ENCODE data around the gene MAPKAP1. TPM values are rescaled to one million over a fixed set of nuclear protein-coding genes. Genes with fewer than 3 reads are reported as not detected.
"Not testable (repeated sequence)": the region's sequence is repeated elsewhere in the genome, so short reads cannot be mapped to it uniquely, and the experiment has no call there.

MAPKAP1 gene
- total RNA-seq, 1 donor from 2014 or later: 123 TPM

GRCh38 chr9:125589287-125589686 lies 117.7 kb downstream of the MAPKAP1 start:
- peaks cover 3% of the 10 kb centered on the region for H3K9me3 Mint-ChIP-seq
- no peaks in the 10 kb centered on the region for H3K27me3 Mint-ChIP-seq
- intact Hi-C loops (cut with micrococcal nuclease): no loop called here
- no peak overlapping the region for H3K27ac Mint-ChIP-seq
- H3K4me1 Mint-ChIP-seq: peaks cover 16% of the 10 kb centered on the region
- H3K4me3 Mint-ChIP-seq: no peak overlapping the region
- H3K36me3 Mint-ChIP-seq (ENCODE audit: low read depth): peaks cover 11% of the 10 kb centered on the region
- no peak for DNase-seq

DNA sequence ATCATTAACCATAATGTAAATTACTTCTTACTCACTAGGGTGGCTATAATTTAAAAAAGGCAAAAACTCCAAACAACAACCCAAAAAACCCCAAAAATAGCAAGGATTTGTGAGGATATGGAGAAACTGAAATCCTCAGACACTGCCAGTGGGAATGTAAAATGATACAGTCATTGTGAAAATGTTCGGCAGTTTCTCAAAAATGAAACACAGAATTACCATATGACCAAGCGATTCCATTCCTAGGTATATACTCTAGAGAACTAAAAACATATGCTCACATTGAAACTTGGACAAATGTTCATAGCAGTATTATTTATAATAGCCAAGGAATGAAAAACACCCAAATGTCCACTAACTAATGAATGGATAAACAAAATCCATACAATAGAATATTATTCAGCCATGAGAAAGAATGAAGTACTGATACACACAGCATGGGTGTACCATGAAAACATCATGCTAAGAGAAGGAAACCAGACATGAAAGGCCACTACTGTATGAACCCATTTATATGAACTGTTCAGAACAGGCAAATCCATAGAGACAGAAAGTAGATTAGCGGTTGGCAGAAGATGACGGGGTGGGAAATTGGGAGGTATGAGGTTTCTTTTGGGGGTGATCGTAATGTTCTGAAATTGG lies 119.1 kb downstream of the MAPKAP1 start:
- peaks cover 16% of the 10 kb centered on the region for H3K4me1 Mint-ChIP-seq
- no peaks in the 10 kb centered on the region for H3K27me3 Mint-ChIP-seq
- H3K4me3 Mint-ChIP-seq: no peak overlapping the region
- no peak overlapping the region for H3K27ac Mint-ChIP-seq
- no peak for DNase-seq
- peaks cover 3% of the 10 kb centered on the region for H3K9me3 Mint-ChIP-seq
- peaks cover 12% of the 10 kb centered on the region for H3K36me3 Mint-ChIP-seq (ENCODE audit: low read depth)
- intact Hi-C loops (cut with micrococcal nuclease): no loop called here

GRCh38 chr9:125586172-125586511 lies 120.9 kb downstream of the MAPKAP1 start:
- Mint-ChIP-seq H3K36me3 (ENCODE audit: low read depth) (peaks cover 20% of the 10 kb centered on the region), H3K9me3 (peaks cover 1% of the 10 kb centered on the region), H3K27ac (no peak overlapping the region), H3K4me1 (peaks cover 15% of the 10 kb centered on the region), H3K4me3 (no peak overlapping the region), H3K27me3 (no peaks in the 10 kb centered on the region)
- no peak for DNase-seq
- intact Hi-C loops (cut with micrococcal nuclease): no loop called here

- Mint-ChIP-seq H3K27me3 (no peaks in the 10 kb centered on the region), H3K9me3 (no peaks in the 10 kb centered on the region), H3K4me1 (peaks cover 14% of the 10 kb centered on the region), H3K36me3 (ENCODE audit: low read depth) (peaks cover 22% of the 10 kb centered on the region), H3K4me3 (no peak overlapping the region), H3K27ac (peak overlapping the region; percentile 20)
- no peak for DNase-seq
- intact Hi-C loops (cut with micrococcal nuclease): no loop called here
Observed at GRCh38 chr9:125585503-125586171, 121.4 kb downstream of the MAPKAP1 start.

DNA sequence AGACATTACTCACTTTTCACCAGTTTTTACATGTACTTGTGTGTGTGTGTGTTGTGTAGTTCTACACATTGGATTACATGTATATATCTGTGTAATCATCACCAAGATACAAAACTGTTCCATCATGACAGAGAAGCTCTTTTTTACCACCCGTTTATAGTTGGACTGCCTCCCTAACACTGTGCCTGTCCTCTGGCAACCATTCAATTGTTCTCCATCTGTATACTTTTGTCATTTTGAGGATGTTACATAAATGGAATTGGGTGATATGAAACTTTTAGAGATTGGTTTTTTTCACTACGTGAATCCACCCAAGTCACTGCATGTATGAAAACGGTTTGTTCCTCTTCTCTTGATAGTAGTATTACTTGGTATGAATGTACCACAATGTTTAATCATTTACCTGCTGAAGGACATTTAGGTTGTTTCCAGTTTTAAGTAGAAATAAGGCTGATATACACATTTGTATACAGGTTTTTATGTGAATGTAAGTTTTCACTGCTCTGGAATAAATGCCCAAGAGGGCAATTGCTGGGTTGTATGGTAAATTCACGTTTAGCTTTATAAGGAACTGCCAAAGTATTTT lies 126.2 kb downstream of the MAPKAP1 start:
- Mint-ChIP-seq H3K4me1 (no peaks in the 10 kb centered on the region), H3K4me3 (no peak overlapping the region), H3K27ac (no peak overlapping the region), H3K36me3 (ENCODE audit: low read depth) (peaks cover 46% of the 10 kb centered on the region), H3K27me3 (no peaks in the 10 kb centered on the region), H3K9me3 (peaks cover 7% of the 10 kb centered on the region)
- no peak for DNase-seq
- intact Hi-C loops (cut with micrococcal nuclease): no loop called here

GRCh38 chr9:125579030-125579932 lies 127.7 kb downstream of the MAPKAP1 start:
- Mint-ChIP-seq H3K36me3 (ENCODE audit: low read depth) (peaks cover 43% of the 10 kb centered on the region), H3K4me3 (no peak overlapping the region), H3K27ac (no peak overlapping the region), H3K27me3 (no peaks in the 10 kb centered on the region), H3K4me1 (no peaks in the 10 kb centered on the region), H3K9me3 (peaks cover 10% of the 10 kb centered on the region)
- no peak for DNase-seq
- intact Hi-C loops (cut with micrococcal nuclease): no loop called here

DNA sequence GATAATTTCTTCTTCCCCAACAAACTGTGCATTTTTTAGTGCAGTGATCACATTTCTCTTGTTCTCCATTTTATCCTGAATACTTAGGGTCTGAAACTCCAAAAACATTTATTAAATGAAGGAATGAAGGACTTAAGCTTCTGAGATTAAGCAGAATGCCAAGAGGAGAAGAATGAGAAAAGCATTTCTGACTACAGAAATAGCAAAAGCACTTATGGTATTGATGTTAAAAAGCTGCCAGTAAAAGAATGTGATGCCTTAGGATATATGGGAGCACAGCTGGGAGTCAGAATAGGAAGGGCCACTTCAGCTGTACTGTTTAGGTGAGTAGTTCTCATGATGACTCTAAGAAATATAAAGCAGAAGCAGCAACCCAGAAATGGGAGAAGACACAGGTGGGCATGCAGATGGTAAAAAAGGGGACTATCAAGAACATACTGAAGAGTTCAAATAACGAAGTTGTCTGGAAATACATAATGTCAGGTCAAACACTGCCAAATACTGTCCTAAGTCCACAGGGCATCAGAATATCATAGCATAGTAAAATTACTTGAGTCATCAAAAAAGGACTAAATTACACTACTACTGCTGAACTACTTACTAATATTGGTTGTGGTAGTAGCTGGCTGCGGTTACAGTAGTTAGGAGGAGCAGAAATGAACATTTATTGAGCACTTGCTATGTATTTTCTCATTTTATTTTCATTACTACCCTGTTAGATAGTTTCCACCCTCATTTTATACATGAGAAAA lies 132.7 kb downstream of the MAPKAP1 start:
- no peaks in the 10 kb centered on the region for H3K27me3 Mint-ChIP-seq
- peaks cover 39% of the 10 kb centered on the region for H3K36me3 Mint-ChIP-seq (ENCODE audit: low read depth)
- DNase-seq: no peak
- no peak overlapping the region for H3K27ac Mint-ChIP-seq
- H3K9me3 Mint-ChIP-seq: peaks cover 8% of the 10 kb centered on the region
- no peaks in the 10 kb centered on the region for H3K4me1 Mint-ChIP-seq
- intact Hi-C loops (cut with micrococcal nuclease): no loop called here
- H3K4me3 Mint-ChIP-seq: no peak overlapping the region

DNA sequence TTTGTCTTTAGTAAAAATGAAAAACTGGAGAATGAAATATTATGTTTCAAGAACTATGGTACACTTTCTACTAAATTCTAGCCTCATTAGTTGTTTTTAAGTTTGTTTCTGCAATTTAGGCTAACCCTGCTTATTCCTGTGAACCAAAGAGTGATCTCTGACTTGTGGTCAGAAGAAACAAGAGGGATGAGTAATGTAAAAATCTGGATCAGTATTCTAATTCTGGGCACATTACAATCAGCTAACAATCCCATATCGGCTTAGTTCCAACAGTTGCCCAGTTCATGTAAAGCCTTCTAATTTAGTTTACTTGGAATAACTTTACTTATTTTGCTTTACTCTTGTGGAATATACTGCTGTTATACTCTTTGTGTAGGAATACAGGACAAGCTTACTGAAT lies 134.5 kb downstream of the MAPKAP1 start:
- H3K27ac Mint-ChIP-seq; H3K4me1 Mint-ChIP-seq; H3K27me3 Mint-ChIP-seq; H3K4me3 Mint-ChIP-seq; H3K9me3 Mint-ChIP-seq; DNase-seq; intact Hi-C loops (cut with micrococcal nuclease): not testable (repeated sequence)
- peaks cover 35% of the 10 kb centered on the region for H3K36me3 Mint-ChIP-seq (ENCODE audit: low read depth)

DNA sequence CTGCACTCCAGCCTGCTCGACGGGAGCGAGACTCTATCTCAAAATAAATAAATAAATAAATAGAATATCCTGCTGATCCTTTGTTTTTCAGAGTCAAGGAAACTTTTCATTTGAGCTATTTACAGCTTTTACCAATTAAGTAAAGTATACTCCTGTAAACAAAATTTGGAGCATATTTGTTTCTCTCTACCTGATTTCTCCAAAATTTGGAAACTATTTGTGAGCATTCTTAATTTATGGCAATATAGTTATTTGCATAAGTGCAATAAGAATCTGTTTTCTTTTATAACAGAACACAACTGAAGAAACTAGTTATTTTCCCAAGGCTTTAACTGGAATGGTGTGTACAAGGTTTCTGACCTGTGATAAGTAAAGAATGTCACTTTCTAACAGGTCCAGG lies 135.2 kb downstream of the MAPKAP1 start:
- intact Hi-C loops (cut with micrococcal nuclease); H3K27ac Mint-ChIP-seq; DNase-seq; H3K4me3 Mint-ChIP-seq; H3K9me3 Mint-ChIP-seq; H3K4me1 Mint-ChIP-seq; H3K27me3 Mint-ChIP-seq: not testable (repeated sequence)
- H3K36me3 Mint-ChIP-seq (ENCODE audit: low read depth): peaks cover 35% of the 10 kb centered on the region

DNA sequence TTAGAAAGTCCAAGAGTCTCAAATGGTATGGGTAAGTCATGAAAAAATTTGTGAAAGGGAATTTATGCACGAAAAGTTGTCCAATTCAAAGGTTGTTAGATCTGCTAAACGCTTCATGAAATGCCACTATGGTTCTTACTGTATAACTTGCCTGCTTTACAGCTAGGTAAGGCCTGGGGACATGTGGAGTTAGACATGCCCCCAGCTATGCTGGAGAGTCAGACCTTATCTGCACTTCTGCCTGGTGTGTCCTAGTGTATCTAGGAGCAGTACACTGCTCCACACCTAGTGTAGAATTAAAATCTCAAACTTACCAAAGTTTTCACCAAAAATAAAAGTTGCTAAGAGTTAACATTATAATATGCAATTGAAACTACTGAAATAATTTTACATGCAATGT lies 136.8 kb downstream of the MAPKAP1 start:
- no peak for DNase-seq
- H3K27me3 Mint-ChIP-seq: no peaks in the 10 kb centered on the region
- no peak overlapping the region for H3K27ac Mint-ChIP-seq
- peaks cover 27% of the 10 kb centered on the region for H3K36me3 Mint-ChIP-seq (ENCODE audit: low read depth)
- H3K9me3 Mint-ChIP-seq: peaks cover 3% of the 10 kb centered on the region
- peaks cover 9% of the 10 kb centered on the region for H3K4me1 Mint-ChIP-seq
- intact Hi-C loops (cut with micrococcal nuclease): no loop called here
- H3K4me3 Mint-ChIP-seq: no peak overlapping the region

GRCh38 chr9:125568621-125569020 lies 138.4 kb downstream of the MAPKAP1 start:
- peaks cover 13% of the 10 kb centered on the region for H3K4me1 Mint-ChIP-seq
- intact Hi-C loops (cut with micrococcal nuclease): no loop called here
- H3K4me3 Mint-ChIP-seq: no peak overlapping the region
- peaks cover 27% of the 10 kb centered on the region for H3K36me3 Mint-ChIP-seq (ENCODE audit: low read depth)
- no peak overlapping the region for H3K27ac Mint-ChIP-seq
- no peaks in the 10 kb centered on the region for H3K27me3 Mint-ChIP-seq
- DNase-seq: no peak
- peaks cover 3% of the 10 kb centered on the region for H3K9me3 Mint-ChIP-seq

GRCh38 chr9:125566051-125566450 lies 141.0 kb downstream of the MAPKAP1 start:
- peaks cover 14% of the 10 kb centered on the region for H3K36me3 Mint-ChIP-seq (ENCODE audit: low read depth)
- H3K27ac Mint-ChIP-seq; H3K27me3 Mint-ChIP-seq; H3K4me3 Mint-ChIP-seq; intact Hi-C loops (cut with micrococcal nuclease); H3K9me3 Mint-ChIP-seq; DNase-seq: not testable (repeated sequence)
- H3K4me1 Mint-ChIP-seq: peaks cover 25% of the 10 kb centered on the region

GRCh38 chr9:125565126-125565525 lies 141.9 kb downstream of the MAPKAP1 start:
- Mint-ChIP-seq H3K9me3 (no peaks in the 10 kb centered on the region), H3K36me3 (ENCODE audit: low read depth) (peaks cover 12% of the 10 kb centered on the region), H3K4me1 (peaks cover 28% of the 10 kb centered on the region), H3K4me3 (no peak overlapping the region), H3K27me3 (no peaks in the 10 kb centered on the region), H3K27ac (no peak overlapping the region)
- intact Hi-C loops (cut with micrococcal nuclease): no loop called here
- no peak for DNase-seq
